VCaP (cell line): ENCODE data around the gene ZDHHC8.

Experiments used
- H3K27ac ChIP-seq: fragments of 450-650 bp; 2 replicates; pipeline ENCODE4 v1.5.1; 2017
- TF ChIP-seq, protein P1 (sequence below): fragments of 450-650 bp; conservative IDR thresholded peaks from 2 replicates; pipeline ENCODE4 v1.5.1; 2017; ENCODE audit warnings: mild to moderate bottlenecking, moderate library complexity

Gene ZDHHC8

GRCh38 chr22:20140521-20140964, 8.9 kb downstream of the ZDHHC8 start:
- no peak overlapping the region for H3K27ac ChIP-seq
- TF ChIP-seq, protein P1, sequence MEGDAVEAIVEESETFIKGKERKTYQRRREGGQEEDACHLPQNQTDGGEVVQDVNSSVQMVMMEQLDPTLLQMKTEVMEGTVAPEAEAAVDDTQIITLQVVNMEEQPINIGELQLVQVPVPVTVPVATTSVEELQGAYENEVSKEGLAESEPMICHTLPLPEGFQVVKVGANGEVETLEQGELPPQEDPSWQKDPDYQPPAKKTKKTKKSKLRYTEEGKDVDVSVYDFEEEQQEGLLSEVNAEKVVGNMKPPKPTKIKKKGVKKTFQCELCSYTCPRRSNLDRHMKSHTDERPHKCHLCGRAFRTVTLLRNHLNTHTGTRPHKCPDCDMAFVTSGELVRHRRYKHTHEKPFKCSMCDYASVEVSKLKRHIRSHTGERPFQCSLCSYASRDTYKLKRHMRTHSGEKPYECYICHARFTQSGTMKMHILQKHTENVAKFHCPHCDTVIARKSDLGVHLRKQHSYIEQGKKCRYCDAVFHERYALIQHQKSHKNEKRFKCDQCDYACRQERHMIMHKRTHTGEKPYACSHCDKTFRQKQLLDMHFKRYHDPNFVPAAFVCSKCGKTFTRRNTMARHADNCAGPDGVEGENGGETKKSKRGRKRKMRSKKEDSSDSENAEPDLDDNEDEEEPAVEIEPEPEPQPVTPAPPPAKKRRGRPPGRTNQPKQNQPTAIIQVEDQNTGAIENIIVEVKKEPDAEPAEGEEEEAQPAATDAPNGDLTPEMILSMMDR = no peak

DNA sequence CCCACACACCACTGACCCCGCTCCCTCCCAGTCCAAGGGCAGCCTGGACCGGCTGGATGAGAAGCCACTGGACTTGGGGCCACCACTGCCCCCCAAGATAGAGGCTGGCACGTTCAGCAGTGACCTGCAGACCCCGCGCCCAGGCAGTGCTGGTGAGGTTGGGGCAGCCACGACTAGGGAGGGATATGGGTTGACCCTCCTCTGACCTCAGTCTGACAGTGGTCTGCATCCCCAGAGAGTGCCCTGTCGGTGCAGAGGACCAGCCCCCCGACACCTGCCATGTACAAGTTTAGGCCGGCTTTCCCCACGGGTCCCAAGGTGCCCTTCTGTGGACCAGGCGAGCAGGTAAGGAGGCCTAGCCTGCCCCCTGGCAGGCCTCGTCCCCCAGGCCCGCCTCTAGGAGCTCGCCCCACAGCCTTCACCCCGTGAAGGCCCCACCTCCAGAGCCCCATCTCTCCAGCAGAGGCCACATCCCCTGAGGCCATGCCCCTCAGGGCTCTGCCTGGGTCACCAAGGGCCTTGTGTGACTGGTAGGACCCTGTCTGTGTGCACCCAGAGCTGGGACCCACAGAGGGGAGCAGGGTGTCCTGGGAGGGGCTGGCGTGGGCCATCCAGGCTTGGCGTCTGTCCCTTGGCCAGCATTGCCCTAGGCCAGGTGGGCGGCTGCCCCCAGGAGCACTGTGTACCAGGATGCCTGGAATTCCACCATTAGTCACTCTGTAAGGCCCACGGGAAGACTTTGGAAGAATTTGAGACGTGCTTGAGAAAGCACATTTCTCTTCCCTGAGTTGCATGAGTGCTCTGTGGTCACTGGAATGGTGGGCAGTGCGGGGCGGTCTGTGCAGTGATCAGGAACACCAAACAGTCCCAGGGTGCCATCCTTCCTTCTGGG, 9.8 kb downstream of the ZDHHC8 start:
- TF ChIP-seq, protein P1 = no peak
- H3K27ac ChIP-seq = no peak overlapping the region

DNA sequence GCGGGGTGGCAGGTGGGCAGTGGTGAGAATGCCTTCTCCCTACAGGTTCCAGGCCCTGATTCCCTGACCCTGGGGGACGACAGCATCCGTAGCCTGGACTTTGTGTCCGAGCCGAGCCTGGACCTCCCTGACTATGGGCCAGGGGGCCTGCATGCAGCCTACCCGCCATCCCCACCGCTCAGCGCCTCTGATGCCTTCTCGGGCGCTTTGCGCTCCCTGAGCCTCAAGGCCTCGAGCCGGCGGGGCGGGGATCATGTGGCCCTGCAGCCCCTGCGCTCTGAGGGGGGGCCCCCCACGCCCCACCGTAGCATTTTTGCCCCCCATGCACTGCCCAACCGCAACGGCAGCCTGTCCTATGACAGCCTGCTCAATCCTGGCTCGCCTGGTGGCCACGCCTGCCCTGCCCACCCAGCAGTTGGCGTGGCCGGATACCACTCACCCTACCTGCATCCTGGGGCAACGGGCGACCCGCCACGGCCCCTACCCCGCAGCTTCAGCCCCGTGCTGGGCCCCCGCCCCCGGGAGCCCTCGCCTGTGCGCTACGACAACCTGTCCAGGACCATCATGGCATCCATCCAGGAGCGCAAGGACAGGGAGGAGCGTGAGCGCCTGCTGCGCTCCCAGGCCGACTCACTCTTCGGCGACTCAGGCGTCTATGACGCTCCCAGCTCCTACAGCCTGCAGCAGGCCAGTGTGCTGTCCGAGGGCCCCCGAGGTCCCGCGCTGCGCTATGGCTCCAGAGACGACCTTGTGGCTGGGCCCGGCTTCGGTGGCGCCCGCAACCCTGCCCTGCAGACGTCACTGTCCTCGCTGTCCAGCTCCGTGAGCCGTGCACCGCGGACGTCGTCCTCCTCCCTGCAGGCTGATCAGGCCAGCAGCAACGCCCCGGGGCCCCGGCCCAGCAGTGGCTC, 11.4 kb downstream of the ZDHHC8 start:
- TF ChIP-seq, protein P1 = no peak
- H3K27ac ChIP-seq = no peak overlapping the region

- TF ChIP-seq, protein P1 = no peak
- no peak overlapping the region for H3K27ac ChIP-seq
Observed at GRCh38 chr22:20143883-20144665, 12.5 kb downstream of the ZDHHC8 start.

DNA sequence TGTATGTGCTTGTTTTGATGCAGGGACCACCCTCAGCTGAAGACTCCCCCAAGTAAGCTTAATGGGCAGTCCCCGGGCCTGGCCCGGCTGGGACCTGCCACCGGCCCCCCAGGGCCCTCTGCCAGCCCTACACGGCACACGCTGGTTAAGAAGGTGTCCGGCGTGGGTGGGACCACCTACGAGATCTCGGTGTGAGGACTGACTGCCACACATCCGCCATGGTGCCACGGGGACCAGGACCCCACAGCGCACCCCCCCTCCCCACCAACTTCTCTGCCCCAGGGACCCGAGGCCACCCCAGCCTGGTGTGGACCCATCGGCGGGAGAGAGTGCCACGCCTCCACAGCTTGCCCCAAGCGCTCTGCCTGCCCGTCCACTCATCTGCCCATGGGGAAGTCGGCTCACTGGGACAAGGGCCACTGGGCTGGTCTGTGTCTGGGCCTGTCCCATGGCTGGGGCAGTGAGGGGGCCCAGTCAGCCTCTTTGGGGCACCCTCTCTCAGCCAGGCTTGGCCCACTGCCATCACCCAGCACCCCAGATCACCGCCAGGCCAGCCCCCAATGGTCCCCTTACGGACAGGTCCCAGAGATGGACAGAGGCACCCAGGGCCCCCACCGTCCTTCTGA, 13.7 kb downstream of the ZDHHC8 start:
- TF ChIP-seq, protein P1 = no peak
- no peak overlapping the region for H3K27ac ChIP-seq

DNA sequence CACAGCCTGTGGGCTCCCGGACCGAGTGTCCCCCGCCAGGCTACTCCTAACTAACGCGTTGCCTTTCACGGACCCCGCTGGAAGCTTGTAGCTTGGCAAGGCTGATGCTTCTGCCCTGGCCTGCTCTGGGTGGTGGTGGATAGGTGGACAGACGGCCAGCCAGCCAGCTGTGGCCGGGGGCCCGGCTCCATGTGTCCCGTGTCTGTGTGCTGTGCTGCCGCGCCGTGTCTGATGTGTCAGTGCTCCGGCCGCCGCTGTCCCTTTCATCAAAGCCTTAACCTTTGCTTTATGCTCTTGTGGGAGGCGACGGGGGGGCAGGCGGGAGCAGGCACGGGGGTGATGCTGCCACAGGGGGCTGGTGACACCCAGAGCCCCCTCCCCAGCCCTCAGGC, 14.2 kb downstream of the ZDHHC8 start:
- no peak overlapping the region for H3K27ac ChIP-seq

More for the DNA sequence above, 14.2 kb downstream of the ZDHHC8 start:
- TF ChIP-seq, protein P1 = no peak
